WERI-Rb-1 (cell line): Measurements from ENCODE around the gene YPEL5.
"Not testable (repeated sequence)": the region's sequence is repeated elsewhere in the genome, so short reads cannot be mapped to it uniquely, and the experiment has no call there.

Experiments
- DNase-seq: peaks from one replicate; pipeline ENCODE4 v3.0.0-alpha.2; 2020
- H3K27ac ChIP-seq: fragments of 250-450 bp; sonication (Bioruptor Pico); 2 replicates; pipeline ENCODE4 v1.5.1; 2020; ENCODE audit warnings: mild to moderate bottlenecking, moderate library complexity
- H3K27me3 ChIP-seq: fragments of 250-450 bp; sonication (Bioruptor Pico); 2 replicates; pipeline ENCODE4 v1.5.1; 2021; ENCODE audit warnings: mild to moderate bottlenecking, low read depth, moderate library complexity; ENCODE audit not compliant: insufficient read depth, severe bottlenecking
- H3K36me3 ChIP-seq: fragments of 250-450 bp; sonication (Bioruptor Pico); 2 replicates; pipeline ENCODE4 v1.5.1; 2020; ENCODE audit warnings: mild to moderate bottlenecking, moderate library complexity
- H3K4me3 ChIP-seq: 2 replicates; pipeline ENCODE4 v1.5.1; 2011; ENCODE audit warnings: low read depth, mild to moderate bottlenecking, control low read depth, low read length
- H3K9me3 ChIP-seq: fragments of 250-450 bp; sonication (Bioruptor Pico); 2 replicates; pipeline ENCODE4 v1.5.1; 2021; ENCODE audit warnings: mild to moderate bottlenecking, moderate library complexity; ENCODE audit not compliant: severe bottlenecking
- TF ChIP-seq, protein P1 (sequence below): IDR thresholded peaks from 2 replicates; pipeline ENCODE4 v1.5.1; 2011; ENCODE audit warnings: low read depth, mild to moderate bottlenecking, control low read depth, inconsistent platforms, low read length

The YPEL5 gene

DNA sequence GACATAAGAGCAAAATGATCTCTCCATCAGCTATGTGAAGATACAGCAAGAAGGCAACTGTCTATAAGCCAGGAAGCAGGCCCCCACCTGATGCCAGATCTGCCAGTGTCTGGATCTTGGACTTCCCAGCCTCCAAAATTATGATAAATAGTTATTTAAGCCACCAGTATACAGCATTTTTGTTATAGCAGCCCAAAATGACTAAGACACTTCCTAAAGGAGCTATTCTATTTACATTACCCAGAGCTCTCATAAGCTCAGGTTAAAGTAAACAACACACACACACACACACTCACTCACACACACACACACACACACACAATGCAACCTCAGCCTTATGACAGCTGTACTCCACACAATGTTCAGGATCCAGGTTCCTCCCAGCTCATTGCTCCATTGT lies 5.7 kb upstream of the YPEL5 start:
- DNase-seq: no peak
- Histone ChIP-seq H3K27ac (no peak overlapping the region), H3K27me3 (no peaks in the 10 kb centered on the region), H3K4me3 (no peak overlapping the region), H3K9me3 (no peaks in the 10 kb centered on the region), H3K36me3 (no peaks in the 10 kb centered on the region)
- TF ChIP-seq, protein P1, sequence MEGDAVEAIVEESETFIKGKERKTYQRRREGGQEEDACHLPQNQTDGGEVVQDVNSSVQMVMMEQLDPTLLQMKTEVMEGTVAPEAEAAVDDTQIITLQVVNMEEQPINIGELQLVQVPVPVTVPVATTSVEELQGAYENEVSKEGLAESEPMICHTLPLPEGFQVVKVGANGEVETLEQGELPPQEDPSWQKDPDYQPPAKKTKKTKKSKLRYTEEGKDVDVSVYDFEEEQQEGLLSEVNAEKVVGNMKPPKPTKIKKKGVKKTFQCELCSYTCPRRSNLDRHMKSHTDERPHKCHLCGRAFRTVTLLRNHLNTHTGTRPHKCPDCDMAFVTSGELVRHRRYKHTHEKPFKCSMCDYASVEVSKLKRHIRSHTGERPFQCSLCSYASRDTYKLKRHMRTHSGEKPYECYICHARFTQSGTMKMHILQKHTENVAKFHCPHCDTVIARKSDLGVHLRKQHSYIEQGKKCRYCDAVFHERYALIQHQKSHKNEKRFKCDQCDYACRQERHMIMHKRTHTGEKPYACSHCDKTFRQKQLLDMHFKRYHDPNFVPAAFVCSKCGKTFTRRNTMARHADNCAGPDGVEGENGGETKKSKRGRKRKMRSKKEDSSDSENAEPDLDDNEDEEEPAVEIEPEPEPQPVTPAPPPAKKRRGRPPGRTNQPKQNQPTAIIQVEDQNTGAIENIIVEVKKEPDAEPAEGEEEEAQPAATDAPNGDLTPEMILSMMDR: no peak

- no peaks in the 10 kb centered on the region for H3K27me3 ChIP-seq
- no peak for DNase-seq
- H3K9me3 ChIP-seq: no peaks in the 10 kb centered on the region
- H3K36me3 ChIP-seq: 0 out of 2 replicates have a peak, but pooled peaks cover 2% of the 10 kb centered on the region
- no peak overlapping the region for H3K27ac ChIP-seq
- H3K4me3 ChIP-seq: no peak overlapping the region
- TF ChIP-seq, protein P1: no peak
These were observed 2.5 kb upstream of the YPEL5 start for GRCh38 chr2:30144260-30144659.

DNA sequence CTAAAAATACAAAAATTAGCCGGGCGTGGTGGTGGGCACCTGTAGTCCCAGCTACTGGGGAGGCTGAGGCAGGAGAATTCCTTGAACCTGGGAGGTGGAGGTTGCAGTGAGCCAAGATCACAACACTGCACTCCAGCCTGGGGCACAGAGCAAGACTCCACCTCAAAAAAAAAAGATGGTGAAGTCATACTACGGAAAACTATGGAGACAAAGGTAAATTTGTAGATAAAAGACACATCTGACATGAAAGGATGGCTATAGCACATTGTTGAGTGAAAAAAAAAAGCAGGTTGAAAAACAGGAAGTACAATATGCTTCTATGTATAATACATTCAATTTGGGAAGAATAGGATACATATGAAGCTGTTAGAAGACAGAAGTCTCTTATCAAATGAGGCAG lies 1.9 kb upstream of the YPEL5 start:
- DNase-seq, H3K27ac ChIP-seq, H3K4me3 ChIP-seq, H3K9me3 ChIP-seq, H3K36me3 ChIP-seq, H3K27me3 ChIP-seq: not testable (repeated sequence)

DNA sequence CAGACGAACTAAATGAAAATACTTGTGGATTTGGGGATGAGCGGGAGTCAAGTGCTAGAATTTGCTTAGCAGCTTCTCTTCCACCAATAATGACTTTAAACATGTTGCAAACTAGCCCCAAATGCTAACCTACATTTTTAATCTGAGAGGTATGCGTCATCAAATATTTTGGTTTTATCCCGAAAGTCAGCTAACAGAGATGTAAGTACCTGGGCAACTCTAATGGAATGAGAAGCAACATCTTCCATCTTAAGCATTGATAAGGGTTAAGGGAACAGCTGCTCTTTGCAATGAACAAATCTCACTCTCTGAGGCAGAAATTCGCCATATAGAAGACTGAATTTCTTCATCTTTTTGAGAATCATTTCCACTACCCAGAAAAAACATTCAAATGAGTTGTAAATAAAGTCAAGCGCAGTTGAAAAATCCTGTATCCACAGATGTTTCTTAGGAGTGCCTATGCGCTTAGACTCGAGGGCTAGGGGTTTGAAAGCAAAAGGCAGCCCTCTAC lies 926 bp upstream of the YPEL5 start:
- Histone ChIP-seq H3K27me3 (no peaks in the 10 kb centered on the region), H3K36me3 (0 out of 2 replicates have a peak, but pooled peaks cover 2% of the 10 kb centered on the region), H3K27ac (peak overlapping the region; percentile 46), H3K4me3 (peak overlapping the region; percentile 55), H3K9me3 (no peaks in the 10 kb centered on the region)
- TF ChIP-seq, protein P1: no peak
- no peak for DNase-seq

GRCh38 chr2:30147196-30147714 lies 448 bp downstream of the YPEL5 start:
- Histone ChIP-seq H3K4me3 (peak overlapping the region; percentile 87), H3K27ac (peak overlapping the region; percentile 91), H3K36me3 (0 out of 2 replicates have a peak, but pooled peaks cover 2% of the 10 kb centered on the region), H3K27me3 (no peaks in the 10 kb centered on the region), H3K9me3 (no peaks in the 10 kb centered on the region)
- TF ChIP-seq, protein P1: no peak
- DNase-seq: no peak

- peak overlapping the region; percentile 66 for H3K27ac ChIP-seq
These were observed 1.2 kb downstream of the YPEL5 start for GRCh38 chr2:30147715-30148610.

More at GRCh38 chr2:30147715-30148610, 1.2 kb downstream of the YPEL5 start:
- TF ChIP-seq, protein P1: peak; percentile 50
- Histone ChIP-seq H3K4me3 (peak overlapping the region; percentile 87), H3K27me3 (no peaks in the 10 kb centered on the region), H3K36me3 (0 out of 2 replicates have a peak, but pooled peaks cover 2% of the 10 kb centered on the region), H3K9me3 (no peaks in the 10 kb centered on the region)
- peak; percentile 79 for DNase-seq
